Measurements from ENCODE around the gene ZNF101. TPM values are rescaled to one million over a fixed set of nuclear protein-coding genes. Genes with fewer than 3 reads are reported as not detected.
A peak's percentile ranks its signal among the peaks of the same experiment; 100 is the strongest.

The ZNF101 gene
- total RNA-seq, 4 donors from 2014 or later, result 5.5 to 8.2 (median 6.5) TPM

DNA sequence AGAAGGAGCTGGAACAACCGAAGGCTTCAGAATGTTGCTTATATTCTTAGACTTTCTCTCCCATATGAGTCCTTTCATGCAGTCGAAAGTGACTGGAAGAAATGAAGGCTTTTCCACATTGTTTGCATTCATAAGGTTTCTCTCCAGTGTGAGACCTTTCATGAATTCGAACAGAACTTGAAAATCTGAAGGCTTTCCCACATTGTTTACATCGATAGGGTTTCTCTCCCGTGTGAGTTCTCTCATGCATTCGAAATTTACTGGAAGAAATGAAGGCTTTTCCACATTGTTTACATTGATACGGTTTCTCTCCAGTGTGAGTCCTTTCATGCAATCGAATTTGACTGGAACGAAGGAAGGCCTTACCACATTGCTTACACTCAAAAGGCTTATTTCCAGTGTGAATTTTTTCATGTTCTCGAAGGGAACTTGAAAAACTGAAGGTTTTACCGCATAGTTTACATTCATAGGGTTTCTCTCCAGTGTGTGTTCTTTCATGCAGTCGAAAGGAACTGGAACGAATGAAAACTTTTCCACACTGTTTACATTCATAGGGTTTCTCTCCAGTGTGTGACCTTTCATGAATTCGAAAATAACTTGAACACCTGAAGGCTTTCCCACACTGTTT, 42.8 kb downstream of the ZNF101 start:
- Histone ChIP-seq H3K9me3 (peaks cover 33 to 100% (median 98%) of the 10 kb centered on the region in 3 donors), H3K4me1 (no peaks in the 10 kb centered on the region), H3K27ac (no peak overlapping the region), H3K36me3 (peaks cover 11 to 71% (median 12%) of the 10 kb centered on the region in 3 donors), H3K4me3 (no peak overlapping the region), H3K27me3 (no peaks in the 10 kb centered on the region)
- intact Hi-C loops (cut with DNase I), result no loop called here
- no peak for TF ChIP-seq POLR2A (IDR thresholded peaks at IDR 0.05)
- TF ChIP-seq, protein P1, sequence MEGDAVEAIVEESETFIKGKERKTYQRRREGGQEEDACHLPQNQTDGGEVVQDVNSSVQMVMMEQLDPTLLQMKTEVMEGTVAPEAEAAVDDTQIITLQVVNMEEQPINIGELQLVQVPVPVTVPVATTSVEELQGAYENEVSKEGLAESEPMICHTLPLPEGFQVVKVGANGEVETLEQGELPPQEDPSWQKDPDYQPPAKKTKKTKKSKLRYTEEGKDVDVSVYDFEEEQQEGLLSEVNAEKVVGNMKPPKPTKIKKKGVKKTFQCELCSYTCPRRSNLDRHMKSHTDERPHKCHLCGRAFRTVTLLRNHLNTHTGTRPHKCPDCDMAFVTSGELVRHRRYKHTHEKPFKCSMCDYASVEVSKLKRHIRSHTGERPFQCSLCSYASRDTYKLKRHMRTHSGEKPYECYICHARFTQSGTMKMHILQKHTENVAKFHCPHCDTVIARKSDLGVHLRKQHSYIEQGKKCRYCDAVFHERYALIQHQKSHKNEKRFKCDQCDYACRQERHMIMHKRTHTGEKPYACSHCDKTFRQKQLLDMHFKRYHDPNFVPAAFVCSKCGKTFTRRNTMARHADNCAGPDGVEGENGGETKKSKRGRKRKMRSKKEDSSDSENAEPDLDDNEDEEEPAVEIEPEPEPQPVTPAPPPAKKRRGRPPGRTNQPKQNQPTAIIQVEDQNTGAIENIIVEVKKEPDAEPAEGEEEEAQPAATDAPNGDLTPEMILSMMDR (IDR thresholded peaks at IDR 0.05), result no peak
- DNase-seq, result no peak
- 94 to 96% methylated on average over 14 of the region's 14 CpGs for WGBS, 2 donors

DNA sequence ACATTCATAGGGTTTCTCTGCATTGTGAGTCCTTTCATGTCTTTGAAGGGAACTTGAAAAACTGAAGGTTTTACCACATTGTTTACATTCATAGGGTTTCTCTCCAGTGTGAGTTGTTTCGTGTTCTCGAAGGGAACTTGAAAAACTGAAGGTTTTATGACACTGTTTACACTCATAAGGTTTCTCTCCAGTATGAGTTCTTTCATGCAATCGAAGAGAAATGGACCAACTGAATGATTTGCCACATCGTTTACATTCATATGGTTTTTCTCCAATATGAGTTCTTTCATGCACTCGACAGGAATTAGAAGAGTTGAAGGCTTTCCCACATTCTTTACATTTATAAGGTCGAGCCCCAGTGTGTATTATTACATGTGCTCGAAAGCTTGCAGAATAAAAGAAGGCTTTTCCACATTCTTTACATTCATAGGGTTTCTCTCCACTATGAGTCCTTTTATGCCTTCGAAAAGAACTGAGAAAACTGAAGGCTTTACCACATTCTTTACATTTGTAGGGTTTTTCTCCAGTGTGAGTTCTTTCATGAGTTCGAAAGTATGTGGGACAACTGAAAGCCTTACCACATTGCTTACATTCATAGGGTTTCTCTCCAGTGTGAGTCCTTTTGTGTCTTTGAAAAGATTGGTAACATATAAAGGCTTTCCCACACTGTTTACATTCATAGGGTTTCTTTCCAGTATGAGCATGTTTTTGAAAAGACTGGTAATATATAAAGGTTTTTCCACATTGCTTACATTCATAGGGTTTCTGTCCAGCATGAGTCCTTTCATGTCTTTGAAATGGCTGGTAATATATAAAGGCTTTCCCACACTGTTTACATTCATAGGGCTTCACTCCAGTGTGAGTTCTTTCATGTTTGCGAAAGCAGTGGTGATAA, 43.5 kb downstream of the ZNF101 start:
- TF ChIP-seq POLR2A (IDR thresholded peaks at IDR 0.05), result no peak
- TF ChIP-seq, protein P1 (IDR thresholded peaks at IDR 0.05), result no peak
- Histone ChIP-seq H3K27ac (no peak overlapping the region), H3K4me3 (peak overlapping the region in 1 of 4 donors; percentile 9), H3K36me3 (peaks cover 11 to 78% (median 12%) of the 10 kb centered on the region in 3 donors), H3K4me1 (no peaks in the 10 kb centered on the region), H3K9me3 (peaks cover 36 to 100% (median 100%) of the 10 kb centered on the region in 3 donors), H3K27me3 (no peaks in the 10 kb centered on the region)
- WGBS, 2 donors, result 94 to 95% methylated on average over 10 of the region's 10 CpGs
- intact Hi-C loops (cut with DNase I), result no loop called here
- DNase-seq, result no peak

DNA sequence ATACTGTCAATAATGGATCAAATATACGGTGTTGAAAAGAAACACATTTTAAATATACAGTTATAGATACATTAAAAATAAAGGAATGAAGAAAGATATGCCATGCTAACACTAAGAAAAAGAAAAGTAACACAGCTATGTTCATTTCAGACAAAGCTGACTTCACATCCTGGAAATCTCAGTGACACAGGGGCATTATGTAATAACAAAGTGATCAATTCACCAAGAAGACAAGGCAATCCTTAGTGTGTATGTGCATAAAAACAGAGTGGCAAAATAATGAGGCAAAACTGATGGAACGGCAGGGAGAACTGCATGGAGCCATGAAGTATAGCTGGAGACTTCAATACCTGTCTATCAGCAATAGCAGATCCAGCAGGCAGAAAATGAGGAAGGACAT, 51.2 kb downstream of the ZNF101 start:
- Histone ChIP-seq H3K36me3 (peaks cover 0 to 52% (median 0%) of the 10 kb centered on the region in 3 donors), H3K27ac (no peak overlapping the region), H3K9me3 (peaks cover 10 to 89% (median 73%) of the 10 kb centered on the region in 3 donors), H3K4me1 (no peaks in the 10 kb centered on the region), H3K27me3 (no peaks in the 10 kb centered on the region), H3K4me3 (no peak overlapping the region)
- no peak for DNase-seq
- intact Hi-C loops (cut with DNase I), result no loop called here
- TF ChIP-seq, protein P1 (IDR thresholded peaks at IDR 0.05), result no peak
- no peak for TF ChIP-seq POLR2A (IDR thresholded peaks at IDR 0.05)
- 95 to 96% methylated on average over 2 of the region's 2 CpGs for WGBS, 2 donors

DNA sequence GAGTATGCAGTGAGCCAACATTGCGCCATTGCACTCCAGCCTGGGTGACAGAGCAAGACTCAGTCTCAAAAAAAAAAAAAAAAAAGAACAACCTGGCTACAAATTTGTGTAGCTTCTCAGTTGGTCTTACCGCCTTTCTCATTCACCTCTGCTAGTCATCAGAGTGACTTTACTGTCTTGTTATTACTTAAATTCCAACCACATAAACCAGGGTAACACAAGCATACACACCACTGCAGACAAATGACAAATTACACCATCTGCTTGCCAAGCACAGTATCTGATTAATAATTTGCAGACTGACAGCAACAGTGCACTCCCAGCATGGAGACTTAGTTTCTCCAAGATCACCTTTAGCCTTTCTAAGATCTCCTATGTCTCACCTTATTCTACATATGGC, 53.3 kb downstream of the ZNF101 start:
- DNase-seq, result no peak
- Histone ChIP-seq H3K9me3 (peaks cover 6 to 77% (median 64%) of the 10 kb centered on the region in 3 donors), H3K4me1 (no peaks in the 10 kb centered on the region), H3K27me3 (no peaks in the 10 kb centered on the region), H3K4me3 (no peak overlapping the region), H3K36me3 (peaks cover 0 to 35% (median 0%) of the 10 kb centered on the region in 3 donors), H3K27ac (no peak overlapping the region)
- TF ChIP-seq POLR2A (IDR thresholded peaks at IDR 0.05), result no peak
- TF ChIP-seq, protein P1 (IDR thresholded peaks at IDR 0.05), result no peak
- WGBS, 2 donors, result 95 to 96% methylated on average over 2 of the region's 2 CpGs
- intact Hi-C loops (cut with DNase I), result no loop called here
